HepG2 (cell line): Measurements from ENCODE around the gene SEMA7A. TPM values are rescaled to one million over a fixed set of nuclear protein-coding genes. Genes with fewer than 3 reads are reported as not detected.

Experiments used
- ARNTL ChIP-seq: sonication (generic); formaldehyde crosslinking; IDR thresholded peaks from 2 replicates; pipeline ENCODE4 v1.4.0; 2020; ENCODE audit warnings: mild to moderate bottlenecking, missing genetic modification reagents
- ATF7-NPFF ChIP-seq: sonication (generic); formaldehyde crosslinking; IDR thresholded peaks from 2 replicates; pipeline ENCODE4 v1.8.1; 2023; ENCODE audit warnings: mild to moderate bottlenecking, low read depth, missing genetic modification reagents, moderate library complexity
- CAMTA2 ChIP-seq: sonication (generic); formaldehyde crosslinking; IDR thresholded peaks from 2 replicates; pipeline ENCODE4 v1.4.0; 2020; ENCODE audit warnings: mild to moderate bottlenecking, missing genetic modification reagents, borderline replicate concordance
- DMTF1 ChIP-seq: sonication (generic); formaldehyde crosslinking; IDR thresholded peaks from 2 replicates; pipeline ENCODE4 v1.4.0; 2020; ENCODE audit warnings: mild to moderate bottlenecking, missing genetic modification reagents
- HOXA7 ChIP-seq: sonication (generic); formaldehyde crosslinking; IDR thresholded peaks from 2 replicates; pipeline ENCODE4 v1.8.1; 2022; ENCODE audit warnings: mild to moderate bottlenecking, missing genetic modification reagents, moderate library complexity
- IRF2 ChIP-seq: IDR thresholded peaks from 2 replicates; pipeline ENCODE4 v1.6.1; 2018; ENCODE audit warnings: missing genetic modification reagents, missing compliant biosample characterization
- KAT7 ChIP-seq: IDR thresholded peaks from 2 replicates; pipeline ENCODE4 v1.6.1; 2018; ENCODE audit warnings: borderline replicate concordance, missing compliant biosample characterization
- KLF16 ChIP-seq, 2 experiments: sonication (generic) in 1 of 2; formaldehyde crosslinking in 1 of 2; IDR thresholded peaks; 2 replicates each; pipeline versions ENCODE4 v1.6.1 to v1.8.0; 2016 to 2023; ENCODE audit warnings: missing genetic modification reagents in 2 of 2, missing compliant biosample characterization in 1 of 2
- NFE2 ChIP-seq: sonication (generic); formaldehyde crosslinking; IDR thresholded peaks from 2 replicates; pipeline ENCODE4 v1.4.0; 2020; ENCODE audit warnings: missing genetic modification reagents
- PHF20 ChIP-seq: sonication (generic); formaldehyde crosslinking; IDR thresholded peaks from 2 replicates; pipeline ENCODE4 v1.5.0; 2020; ENCODE audit warnings: mild to moderate bottlenecking, missing genetic modification reagents
- PHF21A ChIP-seq: sonication (generic); formaldehyde crosslinking; IDR thresholded peaks from 2 replicates; pipeline ENCODE4 v1.5.0; 2020; ENCODE audit warnings: mild to moderate bottlenecking, missing genetic modification reagents
- POGK ChIP-seq: sonication (generic); formaldehyde crosslinking; conservative IDR thresholded peaks from 2 replicates; pipeline ENCODE4 v1.8.0; 2022; ENCODE audit warnings: mild to moderate bottlenecking, moderate library complexity, missing genetic modification reagents
- POLR2A ChIP-seq, 2 experiments: IDR thresholded peaks; 2 replicates each; pipeline ENCODE4 v1.6.1; 2011; ENCODE audit warnings: low read depth in 2 of 2, low read length in 2 of 2, mild to moderate bottlenecking in 1 of 2, moderate library complexity in 1 of 2; ENCODE audit not compliant: insufficient read depth in 1 of 2
- SATB2 ChIP-seq: sonication (generic); formaldehyde crosslinking; IDR thresholded peaks from 2 replicates; pipeline ENCODE4 v1.5.0; 2020; ENCODE audit warnings: missing genetic modification reagents
- SMARCC2 ChIP-seq: fragments of 450-650 bp; IDR thresholded peaks from 2 replicates; pipeline ENCODE4 v1.6.1; 2017; ENCODE audit warnings: antibody characterized with exemption, mild to moderate bottlenecking
- TOPORS ChIP-seq: sonication (generic); formaldehyde crosslinking; IDR thresholded peaks from 2 replicates; pipeline ENCODE4 v1.8.0; 2023; ENCODE audit warnings: mild to moderate bottlenecking, missing genetic modification reagents
- TSC22D2 ChIP-seq: sonication (generic); formaldehyde crosslinking; IDR thresholded peaks from 2 replicates; pipeline ENCODE4 v1.5.1; 2020; ENCODE audit warnings: missing genetic modification reagents, mild to moderate bottlenecking, borderline replicate concordance
- ZBTB39 ChIP-seq: sonication (generic); formaldehyde crosslinking; IDR thresholded peaks from 2 replicates; pipeline ENCODE4 v1.5.0; 2020; ENCODE audit warnings: missing genetic modification reagents
- ZIK1 ChIP-seq: sonication (generic); formaldehyde crosslinking; IDR thresholded peaks from 2 replicates; pipeline ENCODE4 v1.5.0; 2020; ENCODE audit warnings: mild to moderate bottlenecking, low read depth, missing genetic modification reagents, borderline replicate concordance
- ZNF33A ChIP-seq: sonication (generic); formaldehyde crosslinking; IDR thresholded peaks from 2 replicates; pipeline ENCODE4 v1.5.1; 2020; ENCODE audit warnings: missing genetic modification reagents, mild to moderate bottlenecking, moderate library complexity, borderline replicate concordance
- ZNF616 ChIP-seq: sonication (generic); formaldehyde crosslinking; IDR thresholded peaks from 2 replicates; pipeline ENCODE4 v1.5.0; 2020; ENCODE audit warnings: low read depth, mild to moderate bottlenecking, missing genetic modification reagents
- ZNF691 ChIP-seq: sonication (generic); formaldehyde crosslinking; IDR thresholded peaks from 2 replicates; pipeline ENCODE4 v1.4.0; 2020; ENCODE audit warnings: missing genetic modification reagents, low read depth, mild to moderate bottlenecking, borderline replicate concordance
- ZNF792 ChIP-seq: IDR thresholded peaks from 2 replicates; pipeline ENCODE4 v1.6.1; 2016
- polyA plus RNA-seq, 8 experiments: library from polyadenylated mRNA; depleted of rRNA in 3 of 8; stranded (reverse) in 7 of 8; unstranded in 1 of 8; fragments of >200 nt; fragmentation: Illumina TruSeq in 4 of 8; extraction: Trizol in 4 of 8; gene quantifications; 2 replicates each; pipeline versions ENCODE4 v1.2.1 to v1.2.3, GENCODE V29; 2011 to 2016; ENCODE audit warnings: low read depth in 4 of 8, missing spikeins in 1 of 8, mixed read lengths in 1 of 8; ENCODE audit not compliant: insufficient read depth in 1 of 8
- total RNA-seq, 5 experiments: library from RNA; depleted of rRNA; stranded (reverse); fragments of >200 nt; fragmentation: Illumina TruSeq; extraction: Trizol; gene quantifications; 2 replicates each; pipeline ENCODE4 v1.2.3, GENCODE V29; 2016; ENCODE audit warnings: low read depth in 1 of 5

The SEMA7A gene
- total and polyA plus RNA-seq, 2 of the 13 experiments (the other 11 are each of a cell fraction or from before 2014, with no cell fraction given): 9.0 to 15.8 TPM

GRCh38 chr15:74365598-74366445 is 67.9 kb downstream of the SEMA7A start (continued):
- TF ChIP-seq ARNTL (CRISPR knock-in tag) (0 out of 2 replicates have a peak, but pooled peaks have one; percentile 31), ZNF792 (CRISPR knock-in tag) (no peak; the same call in 1 of the 2 replicates), KLF16 (CRISPR knock-in tag; IDR thresholded peaks at IDR 0.05) (no peak; a peak in 1 of 4 replicates), POLR2A (IDR thresholded peaks at IDR 0.05; ENCODE audit: insufficient read depth in 1 of 2, low read depth in 2 of 2, low read length in 2 of 2) (peak; percentile 49 to 74; a peak in 3 of 4 replicates), ATF7-NPFF (CRISPR knock-in tag) (peak; percentile 28; the same call in 1 of the 2 replicates), PHF20 (CRISPR knock-in tag) (peak; percentile 61), ZNF691 (CRISPR knock-in tag) (peak; percentile 74; the same call in 1 of the 2 replicates), SATB2 (CRISPR knock-in tag) (no peak), ZNF616 (CRISPR knock-in tag) (0 out of 2 replicates have a peak, but pooled peaks have one; percentile 39), DMTF1 (CRISPR knock-in tag) (no peak), IRF2 (peak; percentile 34), ZIK1 (CRISPR knock-in tag) (0 out of 2 replicates have a peak, but pooled peaks have one; percentile 52), POGK (CRISPR knock-in tag) (peak; percentile 72), ZBTB39 (CRISPR knock-in tag) (0 out of 2 replicates have a peak, but pooled peaks have one; percentile 21), HOXA7 (no peak), ZNF33A (no peak), PHF21A (CRISPR knock-in tag) (peak; percentile 45; the same call in 1 of the 2 replicates), TOPORS (CRISPR knock-in tag) (peak; percentile 70; the same call in 1 of the 2 replicates), TSC22D2 (no peak), CAMTA2 (CRISPR knock-in tag) (no peak), NFE2 (CRISPR knock-in tag) (no peak), KAT7 (peak; percentile 84; the same call in 1 of the 2 replicates), SMARCC2 (no peak)
